WI38 (cell line): ENCODE data around the gene KLHL21.

Experiments used
- H3K4me3 ChIP-seq: 2 replicates; pipeline ENCODE4 v1.5.1; 2011; ENCODE audit warnings: low read depth, mild to moderate bottlenecking, control low read depth, low read length
- TF ChIP-seq, protein P1 (sequence below): IDR thresholded peaks from 2 replicates; pipeline ENCODE4 v1.5.1; 2012; ENCODE audit warnings: low read depth, mild to moderate bottlenecking, control low read depth, low read length

Gene KLHL21

GRCh38 chr1:6587261-6588005 is 15.2 kb downstream of the KLHL21 start:
- H3K4me3 ChIP-seq = no peak overlapping the region
- TF ChIP-seq, protein P1, sequence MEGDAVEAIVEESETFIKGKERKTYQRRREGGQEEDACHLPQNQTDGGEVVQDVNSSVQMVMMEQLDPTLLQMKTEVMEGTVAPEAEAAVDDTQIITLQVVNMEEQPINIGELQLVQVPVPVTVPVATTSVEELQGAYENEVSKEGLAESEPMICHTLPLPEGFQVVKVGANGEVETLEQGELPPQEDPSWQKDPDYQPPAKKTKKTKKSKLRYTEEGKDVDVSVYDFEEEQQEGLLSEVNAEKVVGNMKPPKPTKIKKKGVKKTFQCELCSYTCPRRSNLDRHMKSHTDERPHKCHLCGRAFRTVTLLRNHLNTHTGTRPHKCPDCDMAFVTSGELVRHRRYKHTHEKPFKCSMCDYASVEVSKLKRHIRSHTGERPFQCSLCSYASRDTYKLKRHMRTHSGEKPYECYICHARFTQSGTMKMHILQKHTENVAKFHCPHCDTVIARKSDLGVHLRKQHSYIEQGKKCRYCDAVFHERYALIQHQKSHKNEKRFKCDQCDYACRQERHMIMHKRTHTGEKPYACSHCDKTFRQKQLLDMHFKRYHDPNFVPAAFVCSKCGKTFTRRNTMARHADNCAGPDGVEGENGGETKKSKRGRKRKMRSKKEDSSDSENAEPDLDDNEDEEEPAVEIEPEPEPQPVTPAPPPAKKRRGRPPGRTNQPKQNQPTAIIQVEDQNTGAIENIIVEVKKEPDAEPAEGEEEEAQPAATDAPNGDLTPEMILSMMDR = no peak

DNA sequence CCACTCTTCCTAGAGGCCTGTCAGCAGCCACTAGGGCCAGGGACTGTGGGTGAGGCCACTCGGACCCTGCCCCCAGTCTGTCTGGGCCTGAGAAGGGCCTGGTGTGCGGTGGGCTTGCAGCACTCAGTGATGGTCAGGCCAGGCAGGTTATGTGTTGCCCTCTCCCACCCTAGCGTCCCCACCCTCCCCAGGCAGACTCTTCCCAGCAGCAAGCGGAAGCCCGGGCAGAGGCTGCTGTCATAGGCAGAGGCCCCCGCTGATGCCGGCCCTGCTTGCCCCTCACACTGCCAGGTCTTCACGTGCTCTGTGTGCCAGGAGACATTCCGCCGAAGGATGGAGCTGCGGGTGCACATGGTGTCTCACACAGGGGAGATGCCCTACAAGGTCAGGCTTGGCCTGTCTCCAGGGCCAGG is 16.3 kb downstream of the KLHL21 start:
- TF ChIP-seq, protein P1 = no peak
- H3K4me3 ChIP-seq = no peak overlapping the region

DNA sequence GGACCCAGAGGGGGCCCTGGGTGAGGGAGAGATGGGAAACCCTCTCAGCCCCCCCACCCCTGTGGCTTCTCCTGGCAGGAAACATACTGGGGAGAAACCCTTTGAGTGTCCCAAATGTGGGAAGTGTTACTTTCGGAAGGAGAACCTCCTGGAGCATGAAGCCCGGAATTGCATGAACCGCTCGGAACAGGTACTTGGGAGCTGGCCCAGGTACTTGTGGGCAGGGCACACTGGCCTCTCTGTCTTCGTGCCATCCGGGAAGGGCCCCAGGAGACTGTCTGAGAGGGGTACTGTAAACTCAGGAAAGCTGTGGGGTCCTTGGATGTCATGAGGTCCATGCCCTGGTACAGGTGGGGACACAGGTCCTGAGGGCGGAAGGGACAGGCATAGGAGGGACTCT is 16.8 kb downstream of the KLHL21 start:
- TF ChIP-seq, protein P1 = no peak
- no peak overlapping the region for H3K4me3 ChIP-seq

DNA sequence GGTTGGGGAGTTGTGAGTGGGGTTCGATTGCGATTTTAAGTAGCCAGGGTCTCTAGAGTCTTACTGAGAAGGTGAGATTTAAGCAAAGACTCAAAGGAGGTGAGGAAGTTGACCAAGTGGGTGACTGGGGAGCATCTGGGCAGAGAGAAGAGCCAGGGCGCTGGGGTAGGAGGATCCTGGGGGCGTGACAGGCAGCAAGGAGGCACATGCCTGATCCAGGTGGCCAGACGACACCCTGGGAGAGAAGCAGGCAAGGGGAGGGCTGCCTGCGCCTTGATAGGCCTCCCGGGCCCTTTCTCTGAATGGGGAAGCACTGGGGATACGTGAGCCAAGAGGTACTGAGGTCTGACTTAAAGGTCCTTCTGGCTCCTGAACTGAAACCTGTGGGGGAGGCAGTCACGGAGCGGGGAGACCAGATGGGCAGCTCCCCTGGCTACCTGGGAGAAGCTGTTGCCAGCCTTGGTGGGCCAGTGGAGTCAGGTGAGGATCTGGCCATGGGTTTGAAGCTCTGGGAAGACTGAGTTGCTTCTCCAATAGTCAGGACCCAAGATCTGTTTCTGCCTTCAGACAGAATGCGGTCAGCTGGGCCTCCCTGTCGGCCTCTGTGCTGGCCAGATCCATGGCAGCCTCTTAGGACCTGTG is 17.5 kb downstream of the KLHL21 start:
- no peak overlapping the region for H3K4me3 ChIP-seq
- TF ChIP-seq, protein P1 = no peak

- TF ChIP-seq, protein P1 = no peak
- no peak overlapping the region for H3K4me3 ChIP-seq
These were observed 18.3 kb downstream of the KLHL21 start for GRCh38 chr1:6584126-6585080.

- no peak overlapping the region for H3K4me3 ChIP-seq
These were observed 20.3 kb downstream of the KLHL21 start for GRCh38 chr1:6582370-6582769.

More at GRCh38 chr1:6582370-6582769, 20.3 kb downstream of the KLHL21 start:
- TF ChIP-seq, protein P1 = no peak
